ENCODE measurements around the gene CAB39. TPM values are rescaled to one million over a fixed set of nuclear protein-coding genes. Genes with fewer than 3 reads are reported as not detected.

CAB39 gene
- total and polyA plus RNA-seq, 2 donors (not counting 1 experiment from before 2014, with no cell fraction given), result 51.1 to 72.3 TPM

GRCh38 chr2:230829959-230830358 is 117.3 kb downstream of the CAB39 start:
- H4K20me1 ChIP-seq (ENCODE audit: control insufficient read depth, extremely low read depth, insufficient read depth, low read length), result no peaks in the 10 kb centered on the region
- no peak for DNase-seq (ENCODE audit: low read depth in 2 of 2)
- H3K9ac ChIP-seq (ENCODE audit: insufficient read depth, low read length), result no peak overlapping the region
- no peak overlapping the region for H3K27ac ChIP-seq (ENCODE audit: insufficient read depth, low read length)
- no peak overlapping the region for H2AFZ ChIP-seq (ENCODE audit: low read length)
- no peaks in the 10 kb centered on the region for H3K4me1 ChIP-seq (ENCODE audit: control insufficient read depth, extremely low read depth, insufficient read depth, low read length)
- H3K27me3 ChIP-seq (ENCODE audit: control insufficient read depth, insufficient read depth, low read length), result peaks cover 12% of the 10 kb centered on the region
- no peak overlapping the region for H3K4me3 ChIP-seq (replicated peaks in 1 of 4; ENCODE audit: control extremely low read depth in 1 of 4, insufficient read depth in 1 of 4, low read depth in 3 of 4, low read length in 4 of 4)
- TF ChIP-seq EZH2 (IDR thresholded peaks at IDR 0.05; ENCODE audit: low read length, missing control alignments) (no peak), CTCF (conservative IDR thresholded peaks at IDR 0.05 in 1 of 2, IDR thresholded peaks at IDR 0.05 in 1 of 2; ENCODE audit: low read depth in 1 of 2, low read length in 2 of 2) (no peak)
- H3K9me3 ChIP-seq (ENCODE audit: control insufficient read depth, insufficient read depth, low read depth, low read length), result no peaks in the 10 kb centered on the region
- no peaks in the 10 kb centered on the region for H3K79me2 ChIP-seq (ENCODE audit: control insufficient read depth, insufficient read depth, low read length)
- no peak overlapping the region for H3K4me2 ChIP-seq (ENCODE audit: extremely low read depth, insufficient read depth, low read length)
- no peaks in the 10 kb centered on the region for H3K36me3 ChIP-seq (ENCODE audit: control insufficient read depth, insufficient read depth, low read length)

DNA sequence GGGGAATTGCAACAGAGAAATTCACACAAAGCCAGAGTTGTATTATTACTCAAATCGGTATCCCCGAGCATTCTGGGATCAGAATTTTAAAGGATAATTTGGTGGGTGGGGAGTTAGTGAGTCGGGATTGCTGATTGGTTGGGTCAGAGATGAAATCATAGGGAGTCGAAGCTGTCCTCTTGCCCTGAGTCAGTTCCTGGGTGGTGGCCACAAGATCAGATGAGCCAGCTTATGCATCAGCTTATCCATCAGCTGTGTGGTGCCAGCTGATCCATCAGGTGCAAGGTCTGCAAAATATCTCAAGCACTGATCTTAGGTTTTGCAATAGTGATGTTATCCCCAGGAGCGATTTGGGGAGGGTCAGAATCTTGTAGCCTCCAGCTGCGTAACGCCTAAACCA is 117.8 kb downstream of the CAB39 start:
- Histone ChIP-seq H3K9ac (ENCODE audit: insufficient read depth, low read length) (no peak overlapping the region), H3K27me3 (ENCODE audit: control insufficient read depth, insufficient read depth, low read length) (peaks cover 12% of the 10 kb centered on the region), H3K27ac (ENCODE audit: insufficient read depth, low read length) (no peak overlapping the region), H3K9me3 (ENCODE audit: control insufficient read depth, insufficient read depth, low read depth, low read length) (no peaks in the 10 kb centered on the region), H3K4me2 (ENCODE audit: extremely low read depth, insufficient read depth, low read length) (no peak overlapping the region), H3K4me1 (ENCODE audit: control insufficient read depth, extremely low read depth, insufficient read depth, low read length) (no peaks in the 10 kb centered on the region), H3K4me3 (replicated peaks in 1 of 4; ENCODE audit: control extremely low read depth in 1 of 4, insufficient read depth in 1 of 4, low read depth in 3 of 4, low read length in 4 of 4) (no peak overlapping the region), H2AFZ (ENCODE audit: low read length) (no peak overlapping the region), H3K36me3 (ENCODE audit: control insufficient read depth, insufficient read depth, low read length) (no peaks in the 10 kb centered on the region), H3K79me2 (ENCODE audit: control insufficient read depth, insufficient read depth, low read length) (no peaks in the 10 kb centered on the region), H4K20me1 (ENCODE audit: control insufficient read depth, extremely low read depth, insufficient read depth, low read length) (no peaks in the 10 kb centered on the region)
- no peak for DNase-seq (ENCODE audit: low read depth in 2 of 2)
- no peak for TF ChIP-seq CTCF (conservative IDR thresholded peaks at IDR 0.05 in 1 of 2, IDR thresholded peaks at IDR 0.05 in 1 of 2; ENCODE audit: low read depth in 1 of 2, low read length in 2 of 2)
- TF ChIP-seq EZH2 (IDR thresholded peaks at IDR 0.05; ENCODE audit: low read length, missing control alignments), result no peak

DNA sequence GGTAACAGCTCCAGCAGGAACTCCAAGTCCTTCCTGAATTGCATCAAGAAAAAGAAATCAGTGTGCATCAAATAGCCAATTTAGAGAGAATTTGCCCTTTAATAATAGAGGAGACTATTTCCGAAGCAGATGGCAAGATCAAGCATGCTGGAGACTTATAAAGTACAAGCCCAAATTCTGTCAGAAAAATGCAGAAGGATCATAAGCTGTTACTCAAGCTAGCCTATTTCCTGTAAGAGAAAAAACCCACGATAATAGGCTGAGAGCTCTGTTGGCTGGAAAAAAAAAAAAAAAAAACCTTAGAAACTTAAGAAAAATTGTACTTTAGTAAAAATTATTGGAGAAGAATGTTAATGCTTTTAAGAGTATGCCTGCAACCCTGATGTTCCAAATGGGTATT is 127.7 kb downstream of the CAB39 start:
- Histone ChIP-seq H3K36me3 (ENCODE audit: control insufficient read depth, insufficient read depth, low read length) (no peaks in the 10 kb centered on the region), H3K4me3 (replicated peaks in 1 of 4; ENCODE audit: control extremely low read depth in 1 of 4, insufficient read depth in 1 of 4, low read depth in 3 of 4, low read length in 4 of 4) (no peak overlapping the region), H3K27me3 (ENCODE audit: control insufficient read depth, insufficient read depth, low read length) (peaks cover 2% of the 10 kb centered on the region), H3K27ac (ENCODE audit: insufficient read depth, low read length) (no peak overlapping the region), H3K9ac (ENCODE audit: insufficient read depth, low read length) (no peak overlapping the region), H2AFZ (ENCODE audit: low read length) (no peak overlapping the region), H3K9me3 (ENCODE audit: control insufficient read depth, insufficient read depth, low read depth, low read length) (no peaks in the 10 kb centered on the region), H3K4me2 (ENCODE audit: extremely low read depth, insufficient read depth, low read length) (no peak overlapping the region), H3K79me2 (ENCODE audit: control insufficient read depth, insufficient read depth, low read length) (no peaks in the 10 kb centered on the region), H3K4me1 (ENCODE audit: control insufficient read depth, extremely low read depth, insufficient read depth, low read length) (no peaks in the 10 kb centered on the region), H4K20me1 (ENCODE audit: control insufficient read depth, extremely low read depth, insufficient read depth, low read length) (no peaks in the 10 kb centered on the region)
- DNase-seq (ENCODE audit: low read depth in 2 of 2), result no peak
- TF ChIP-seq EZH2 (IDR thresholded peaks at IDR 0.05; ENCODE audit: low read length, missing control alignments) (no peak), CTCF (conservative IDR thresholded peaks at IDR 0.05 in 1 of 2, IDR thresholded peaks at IDR 0.05 in 1 of 2; ENCODE audit: low read depth in 1 of 2, low read length in 2 of 2) (no peak)

Data from fibroblast of lung (primary cell).